Measurements from ENCODE around the gene HHATL. TPM values are rescaled to one million over a fixed set of nuclear protein-coding genes. Genes with fewer than 3 reads are reported as not detected.

The HHATL gene
- total and polyA plus RNA-seq, 2 of the 8 experiments (the other 6 are each of a cell fraction or from before 2014, with no cell fraction given), result 0.18 TPM; not detected in 1

DNA sequence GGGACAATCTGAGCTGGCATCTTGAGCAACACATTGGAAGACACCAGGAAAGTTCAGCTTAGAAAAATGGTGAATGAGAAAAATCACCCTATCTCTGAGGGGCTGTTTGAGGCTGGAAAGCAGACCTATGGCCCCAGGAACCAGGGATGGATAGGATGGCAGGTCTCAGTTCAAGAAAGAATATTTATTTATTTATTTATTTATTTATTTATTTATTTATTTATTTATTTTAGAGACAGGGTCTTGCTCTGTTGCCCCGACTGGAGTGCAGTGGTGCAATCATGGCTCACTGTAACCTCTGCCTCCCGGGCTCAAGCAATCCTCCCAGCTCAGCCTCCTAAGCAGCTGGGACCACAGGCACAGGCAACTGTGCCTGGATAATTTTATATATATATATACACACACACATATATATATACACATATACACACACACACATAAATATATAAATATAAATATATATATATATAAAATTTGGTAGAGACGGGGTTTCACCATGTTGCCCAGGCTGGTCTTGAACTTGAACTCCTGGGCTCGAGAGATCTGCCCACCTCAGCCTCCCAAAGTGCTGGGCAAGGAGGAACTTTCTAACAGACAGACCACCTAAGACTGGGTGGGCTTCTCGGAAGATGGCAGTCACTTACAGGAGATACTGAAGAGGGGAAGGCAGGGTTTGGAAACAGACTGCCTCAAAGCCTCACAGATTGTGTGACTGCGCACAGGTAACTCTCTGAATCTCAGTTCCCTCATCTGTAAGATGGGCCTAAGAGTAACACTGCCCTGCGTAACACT is 40.8 kb upstream of the HHATL start:
- no peaks in the 10 kb centered on the region; a peak in 2 of 7 replicates for H3K27me3 ChIP-seq (replicated peaks in 1 of 4; ENCODE audit: control insufficient read depth in 3 of 4, extremely low read depth in 1 of 4, insufficient read depth in 3 of 4, low read length in 3 of 4)
- ChIA-PET POLR2A (ENCODE audit: partially characterized antibody) (interaction anchor here (0.7 to 1.3 kb wide), 2 partner anchors 15 to 95 kb away, joined by 3 to 4 read pairs; no protein-coding TSS in a partner anchor), CTCF (ENCODE audit: partially characterized antibody) (interaction anchor here (0.5 to 5.9 kb wide), 27 partner anchors 9 to 236 kb away, joined by 3 to 54 read pairs (median 5); partner anchors contain the start of genes GASK1A and HHATL)
- H2AK5ac ChIP-seq (ENCODE audit: low read depth, low read length), result no peak overlapping the region
- H3K23ac ChIP-seq (ENCODE audit: insufficient read length), result no peak overlapping the region
- no peak overlapping the region for H4K5ac ChIP-seq (ENCODE audit: insufficient read length, low read depth, low read length)
- H4K8ac ChIP-seq (ENCODE audit: extremely low read depth, insufficient read depth, low read length), result no peak overlapping the region
- H3K9me3 ChIP-seq (ENCODE audit: insufficient read depth in 2 of 2, low read depth in 1 of 2, low read length in 1 of 2), result no peaks in the 10 kb centered on the region
- H3K14ac ChIP-seq (ENCODE audit: insufficient read length), result no peak overlapping the region
- no peak overlapping the region for H2BK120ac ChIP-seq (replicated peaks; ENCODE audit: low read depth, low read length)
- H3K79me2 ChIP-seq (ENCODE audit: control insufficient read depth in 1 of 2, insufficient read depth in 2 of 2, low read length in 2 of 2), result no peaks in the 10 kb centered on the region
- H3K4me1 ChIP-seq (replicated peaks in 1 of 4; ENCODE audit: control insufficient read depth in 3 of 4, insufficient read depth in 4 of 4, low read length in 3 of 4), result peaks cover 0 to 8% (median 4%) of the 10 kb centered on the region in 4 experiments; a peak in 4 of 7 replicates
- no peak overlapping the region for H3K4ac ChIP-seq (replicated peaks; ENCODE audit: insufficient read length, low read depth, low read length)
- FAIRE-seq, result no peak
- no peak overlapping the region for H2BK20ac ChIP-seq (ENCODE audit: low read length)
- H4K91ac ChIP-seq (replicated peaks; ENCODE audit: insufficient read length, low read length), result no peak overlapping the region
- H3K56ac ChIP-seq (replicated peaks; ENCODE audit: insufficient read length, low read depth, low read length), result no peak overlapping the region
- no peak overlapping the region for H2BK15ac ChIP-seq (ENCODE audit: low read length)
- H3K27ac ChIP-seq (ENCODE audit: low read depth, low read length), result no peak overlapping the region
- H2BK12ac ChIP-seq (ENCODE audit: low read depth, low read length), result no peak overlapping the region
- no peaks in the 10 kb centered on the region for H3K23me2 ChIP-seq (ENCODE audit: low read depth, low read length)
- H2BK5ac ChIP-seq (ENCODE audit: low read depth, low read length), result no peak overlapping the region
- H3K79me1 ChIP-seq (ENCODE audit: low read depth, low read length), result no peaks in the 10 kb centered on the region
- H3K4me2 ChIP-seq (ENCODE audit: insufficient read depth in 1 of 2, low read depth in 2 of 2, low read length in 2 of 2), result no peak overlapping the region
- 91% methylated on average over 7 of the region's 7 CpGs; no CpG with 5 or more reads in 1 of the 2 experiments for WGBS, 2 experiments (ENCODE audit: extremely low coverage in 1 of 2, insufficient coverage in 1 of 2, insufficient read length in 1 of 2, insufficient replicate concordance in 2 of 2, low coverage in 1 of 2, low lambda C conversion rate in 2 of 2, missing lambda C conversion rate in 1 of 2)
- no peak overlapping the region for H2AFZ ChIP-seq (ENCODE audit: low read length)
- TF ChIP-seq SUZ12 (IDR thresholded peaks at IDR 0.05; ENCODE audit: low read length) (no peak), GTF2F1 (IDR thresholded peaks at IDR 0.05; ENCODE audit: borderline replicate concordance, low read depth, low read length) (no peak), EGR1 (IDR thresholded peaks at IDR 0.05; ENCODE audit: borderline replicate concordance, low read depth, low read length) (no peak), TAF1 (IDR thresholded peaks at IDR 0.05; ENCODE audit: low read depth, low read length) (no peak), KDM1A (IDR thresholded peaks at IDR 0.05; ENCODE audit: borderline replicate concordance, low read length) (no peak), POLR2AphosphoS5 (IDR thresholded peaks at IDR 0.05; ENCODE audit: low read depth, low read length) (no peak)
- H3K18ac ChIP-seq (ENCODE audit: extremely low read depth, low read length), result no peak overlapping the region
- H3K9ac ChIP-seq (replicated peaks in 1 of 4; ENCODE audit: extremely low read depth in 1 of 4, low read depth in 3 of 4, low read length in 3 of 4), result no peak overlapping the region
- no peak overlapping the region for H3K4me3 ChIP-seq (ENCODE audit: extremely low read depth in 1 of 4, insufficient read depth in 2 of 4, low read depth in 3 of 4, low read length in 4 of 4)
- H4K20me1 ChIP-seq (replicated peaks in 1 of 2; ENCODE audit: control insufficient read depth in 1 of 2, insufficient read depth in 2 of 2, low read length in 2 of 2), result peaks cover 0 to 2% of the 10 kb centered on the region in 2 experiments
- no peaks in the 10 kb centered on the region for H3K36me3 ChIP-seq (ENCODE audit: control insufficient read depth in 2 of 4, insufficient read depth in 4 of 4, low read length in 3 of 4)
- DNase-seq (ENCODE audit: low read depth in 1 of 2, low spot score in 2 of 2), result no peak
